NT2/D1 (cell line): ENCODE data around the gene ZFY.

ENCODE experiments used
- SUZ12 ChIP-seq: IDR thresholded peaks from 2 replicates; pipeline ENCODE4 v1.6.1; 2011; ENCODE audit not compliant: insufficient read length, insufficient read depth; ENCODE audit errors: extremely low read depth
- YY1 ChIP-seq: IDR thresholded peaks from 2 replicates; pipeline ENCODE4 v1.6.1; 2011; ENCODE audit not compliant: insufficient read length, insufficient read depth
- ZNF274 ChIP-seq: IDR thresholded peaks from 2 replicates; pipeline ENCODE4 v1.6.1; 2011; ENCODE audit warnings: mild to moderate bottlenecking, low read depth, low read length

DNA sequence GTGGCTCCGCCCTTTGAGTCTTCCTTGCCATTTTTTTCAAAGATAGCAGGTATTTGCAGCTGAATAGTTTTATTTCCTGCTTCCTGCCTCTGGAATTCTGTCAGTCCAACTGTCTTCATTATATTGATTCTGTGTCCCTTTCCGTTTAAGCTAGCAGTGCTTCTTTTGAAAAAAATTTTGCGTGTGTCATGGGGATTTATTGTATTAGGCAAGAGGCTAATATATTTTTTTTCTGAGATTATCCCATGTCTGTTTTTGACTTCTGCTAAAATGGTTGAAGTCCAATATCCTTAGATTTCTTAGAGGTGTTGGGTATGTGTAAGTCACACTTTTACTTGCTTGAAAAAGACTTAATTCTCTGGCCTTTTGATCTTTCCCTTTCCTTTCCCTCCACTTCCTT lies 20.4 kb downstream of the ZFY start:
- TF ChIP-seq SUZ12 = no peak
- TF ChIP-seq ZNF274 = no peak
- no peak for TF ChIP-seq YY1
